Stimulated activated CD4-positive, alpha-beta T cell treated with anti-CD3 and anti-CD28 coated beads, TNF-alpha, amount 100 ng/mL, for 48 hours (primary cell): ENCODE data around the gene PRMT5.

Experiments used
- DNase-seq, 3 donors: peaks; one replicate each; pipeline ENCODE4 v3.0.0-alpha.2; 2020; ENCODE audit warnings: low read depth in 3 of 3

PRMT5 gene

DNA sequence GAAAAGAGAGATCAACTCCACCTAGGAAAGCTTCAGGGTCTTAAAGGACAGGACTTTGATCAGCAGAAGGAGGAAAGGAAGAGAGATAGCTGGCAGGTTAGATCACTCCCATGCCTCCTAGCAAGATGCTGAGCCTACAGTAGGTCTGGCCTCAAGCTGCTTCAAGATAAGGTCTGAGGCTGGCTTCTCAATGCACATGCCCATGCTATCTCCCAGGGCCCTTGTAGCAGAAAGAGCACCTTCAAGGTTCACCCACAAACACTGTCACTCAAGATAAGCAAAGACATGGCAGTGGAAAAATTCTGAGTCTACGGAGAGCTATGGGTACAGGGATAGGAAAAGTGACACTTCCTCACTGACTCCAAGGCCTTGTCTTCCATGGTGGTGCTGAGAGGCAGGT is 31.8 kb downstream of the PRMT5 start:
- DNase-seq, result no peak

DNA sequence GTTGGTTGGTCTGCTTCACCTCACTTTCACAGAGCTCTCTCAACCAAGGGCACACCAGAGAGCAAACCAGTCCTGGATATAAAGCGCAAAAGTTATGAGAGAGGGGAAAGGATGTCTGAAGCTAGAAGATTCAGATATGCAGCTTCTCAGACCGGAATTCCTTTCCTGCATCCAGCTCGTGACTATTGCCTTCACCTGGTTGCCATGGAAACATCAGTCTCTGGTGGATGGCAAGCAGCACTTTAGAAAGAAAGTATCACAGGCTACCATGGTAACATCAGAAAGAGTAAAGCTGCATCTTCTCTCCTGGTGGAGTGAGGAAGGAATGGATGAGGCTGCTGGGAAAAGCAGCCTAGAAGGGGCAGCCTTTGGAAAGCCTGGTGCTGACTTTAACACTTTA is 32.4 kb downstream of the PRMT5 start:
- no peak for DNase-seq

DNA sequence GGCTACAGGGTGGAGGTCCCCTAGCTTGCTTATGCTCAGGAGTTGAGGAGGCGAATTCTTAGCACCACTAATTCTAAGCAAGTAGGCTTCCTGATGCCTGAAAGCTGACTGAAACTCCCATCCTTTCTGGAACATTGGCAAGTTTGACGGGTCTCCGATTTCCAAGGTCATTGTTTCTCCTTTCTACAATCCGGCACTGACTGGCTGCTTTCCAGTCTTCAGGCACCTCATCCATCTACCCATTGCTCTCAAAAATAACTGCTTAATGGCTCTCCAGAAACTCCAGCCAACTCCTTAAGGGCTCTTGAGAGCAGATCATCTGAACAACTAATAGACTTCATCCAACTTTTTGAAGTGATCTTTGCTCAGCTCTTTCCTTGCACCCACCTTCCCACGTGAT is 32.8 kb downstream of the PRMT5 start:
- no peak for DNase-seq

DNA sequence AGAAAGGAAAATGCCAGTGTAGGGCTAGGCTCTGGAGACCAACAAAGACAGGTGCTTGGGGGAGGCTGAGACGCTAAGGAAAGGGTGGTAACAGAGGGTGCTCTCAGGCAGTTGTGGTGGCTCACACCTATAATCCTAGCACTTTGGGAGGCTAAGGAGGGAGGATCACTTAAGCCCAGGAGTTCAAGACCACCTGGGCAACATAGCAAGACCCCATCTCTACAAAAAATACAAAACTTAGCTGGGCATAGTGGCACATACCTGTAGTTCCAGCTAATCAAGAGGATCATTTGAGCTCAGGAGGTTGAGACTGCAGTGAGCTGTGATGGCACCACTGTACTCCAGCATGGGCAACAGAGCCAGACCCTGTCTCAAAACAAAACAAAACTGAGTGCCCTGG is 33.8 kb downstream of the PRMT5 start:
- DNase-seq, result no peak

DNA sequence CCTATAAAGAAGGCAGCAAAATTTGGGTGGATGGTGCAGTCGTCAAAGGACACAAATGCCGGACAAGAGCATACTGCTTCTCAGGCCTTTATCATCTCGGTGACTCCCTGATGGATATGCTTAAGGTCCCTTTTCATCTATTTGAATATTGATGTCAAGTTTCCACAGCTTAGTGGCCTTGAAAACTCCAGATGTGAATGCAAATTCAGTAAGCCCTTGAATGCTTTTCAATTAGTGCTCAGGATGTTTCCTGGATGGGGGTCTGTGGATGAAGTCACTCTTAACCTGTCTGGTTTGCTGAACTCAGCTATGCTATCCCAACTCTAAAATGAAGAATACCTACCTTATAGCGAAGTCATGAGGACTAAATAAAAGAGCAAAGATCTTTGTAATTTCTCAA is 35.5 kb downstream of the PRMT5 start:
- DNase-seq, result no peak

DNA sequence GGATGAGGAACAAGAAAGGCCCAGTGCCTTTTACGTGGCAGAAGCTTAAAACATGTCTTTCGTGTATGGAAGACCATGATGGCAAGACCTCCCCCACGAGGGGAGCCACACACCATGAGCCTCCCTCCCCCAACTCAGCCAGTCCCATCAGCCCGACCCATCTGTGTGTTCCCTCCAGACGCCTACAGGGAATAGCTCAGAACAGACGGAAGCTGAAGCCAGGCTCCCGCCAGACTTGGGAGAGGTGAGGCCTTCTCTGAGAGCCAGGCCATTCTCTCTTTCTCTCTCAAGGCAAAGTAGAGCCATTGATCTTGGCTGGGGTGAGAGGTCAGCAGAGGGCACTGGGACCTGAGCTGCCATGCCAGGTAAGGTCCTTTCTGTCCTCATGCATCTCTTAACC is 36.7 kb downstream of the PRMT5 start:
- DNase-seq, result no peak

DNA sequence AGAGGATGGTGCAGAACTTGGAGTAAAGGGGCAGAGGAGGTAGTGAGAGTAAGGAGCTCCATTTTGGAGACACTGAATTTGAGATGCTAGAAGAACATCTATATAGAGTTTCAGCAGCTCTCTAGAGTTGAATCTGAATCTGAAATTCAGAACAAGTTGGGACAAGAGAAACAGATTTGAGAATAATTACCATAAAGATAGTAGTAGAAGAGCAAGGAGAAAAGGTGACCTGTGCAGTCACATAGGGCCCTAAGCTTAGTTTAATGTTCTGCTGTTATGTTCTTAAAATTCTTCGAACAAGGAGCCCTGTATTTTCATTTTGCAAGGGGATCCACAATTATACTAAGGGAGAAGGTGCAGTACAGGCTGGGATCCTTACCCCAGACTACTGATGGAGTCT is 38.8 kb downstream of the PRMT5 start:
- no peak for DNase-seq

DNA sequence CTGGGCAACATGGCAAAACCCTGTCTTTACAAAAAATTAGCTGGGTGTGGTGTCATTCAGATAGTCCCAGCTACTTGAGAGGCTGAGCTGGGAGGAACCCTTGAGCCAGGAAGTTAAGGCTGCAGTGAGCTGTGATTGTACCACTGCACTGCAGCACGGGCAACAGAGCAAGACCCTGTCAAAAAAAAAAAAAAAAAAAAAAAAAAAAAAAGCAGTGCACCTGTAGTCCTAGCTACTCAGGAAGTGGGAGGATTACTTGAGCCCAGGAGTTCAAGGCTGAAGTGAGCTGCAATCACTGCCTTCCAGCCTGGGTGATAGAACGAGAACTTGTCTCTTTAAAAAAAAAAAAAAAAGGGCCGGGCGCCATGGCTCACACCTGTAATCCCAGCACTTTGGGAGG is 40.5 kb downstream of the PRMT5 start:
- DNase-seq, result no peak

DNA sequence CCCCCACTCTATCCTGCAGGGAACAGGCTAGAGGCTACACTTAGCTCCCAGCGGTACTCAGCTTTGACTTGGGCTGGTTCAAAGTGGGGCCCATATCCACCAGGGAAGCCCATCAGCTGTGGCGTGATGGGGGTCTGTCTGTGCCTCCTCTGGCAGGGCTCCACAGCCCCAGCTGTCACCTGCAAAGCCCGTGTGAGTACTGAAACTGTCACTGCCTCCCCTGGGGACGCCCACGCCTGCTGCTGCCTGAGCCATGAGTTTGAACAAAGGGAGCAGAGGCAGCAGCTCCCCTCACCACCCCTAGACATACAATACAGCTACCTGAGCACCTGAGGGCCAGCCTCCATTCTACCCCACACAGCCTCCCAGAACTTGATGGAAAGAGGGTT is 41.2 kb downstream of the PRMT5 start:
- DNase-seq, result peak in 1 of 3 donors; percentile 55

DNA sequence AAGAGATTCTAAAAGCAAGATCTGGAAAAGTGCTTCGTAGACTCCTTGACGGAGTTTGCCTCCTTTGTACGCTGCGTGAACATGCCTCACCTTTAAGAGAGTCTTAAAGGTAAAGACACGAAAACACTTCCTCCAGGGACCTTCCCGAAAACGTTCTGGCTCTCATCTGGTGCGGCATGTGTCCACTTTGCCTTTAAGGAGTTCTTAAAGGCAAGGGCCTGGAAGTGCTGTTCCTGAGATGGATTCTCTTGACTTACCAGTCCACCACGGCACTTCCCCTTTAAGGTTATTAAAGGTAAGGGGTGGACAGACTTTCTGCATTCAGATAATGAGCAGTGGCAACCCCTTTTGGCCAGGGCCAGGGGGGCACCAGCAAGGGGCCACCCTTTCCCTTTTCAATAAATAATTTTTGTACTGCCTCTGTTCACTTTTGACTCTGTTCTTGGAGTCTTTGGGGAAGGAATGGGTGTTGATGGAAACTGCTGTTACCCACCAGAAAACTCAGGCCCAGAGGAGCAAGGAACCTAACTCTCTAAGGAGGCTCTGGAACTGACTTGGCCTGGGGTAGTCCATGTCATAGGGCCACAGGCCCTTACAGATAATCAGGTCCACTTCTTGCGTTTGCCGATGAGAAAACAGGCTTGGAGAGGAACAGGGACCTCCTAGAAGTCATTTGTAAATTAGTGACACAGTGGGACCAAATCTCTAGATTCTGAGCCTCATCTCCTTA is 41.8 kb downstream of the PRMT5 start:
- no peak for DNase-seq

DNA sequence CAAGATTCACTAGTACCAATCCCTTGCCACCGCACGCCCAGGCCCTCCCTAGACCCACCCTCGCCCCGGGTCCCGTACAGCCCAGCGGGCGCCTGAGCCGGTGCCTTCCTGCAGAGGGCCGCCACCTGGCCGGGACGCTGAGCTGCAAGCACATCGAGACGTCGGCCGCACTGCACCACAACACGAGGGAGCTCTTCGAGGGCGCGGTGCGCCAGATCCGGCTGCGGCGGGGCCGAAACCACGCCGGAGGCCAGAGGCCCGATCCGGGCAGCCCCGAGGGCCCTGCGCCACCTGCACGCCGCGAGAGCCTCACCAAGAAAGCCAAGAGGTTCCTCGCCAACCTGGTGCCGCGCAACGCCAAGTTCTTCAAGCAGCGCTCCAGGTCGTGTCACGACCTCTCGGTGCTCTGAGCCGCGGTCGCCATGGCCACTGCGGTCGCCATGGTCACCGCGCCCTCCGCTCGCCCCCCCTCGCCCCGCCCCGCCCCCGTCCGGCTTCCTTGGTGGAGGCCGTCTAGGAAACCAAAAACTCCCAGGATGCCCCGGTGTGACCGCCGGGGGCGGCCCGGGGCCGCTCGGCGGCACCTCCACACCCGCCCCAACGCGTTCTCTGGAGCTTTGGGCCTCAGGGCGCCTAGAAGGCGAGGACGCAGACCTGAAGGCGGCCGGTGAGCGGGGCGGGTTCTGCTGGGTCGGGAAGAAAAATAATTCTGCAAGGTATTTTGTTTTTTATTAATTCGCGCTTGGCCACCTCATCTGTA is 42.5 kb downstream of the PRMT5 start:
- DNase-seq, result peak; percentile 39 to 65 (median 47)

DNA sequence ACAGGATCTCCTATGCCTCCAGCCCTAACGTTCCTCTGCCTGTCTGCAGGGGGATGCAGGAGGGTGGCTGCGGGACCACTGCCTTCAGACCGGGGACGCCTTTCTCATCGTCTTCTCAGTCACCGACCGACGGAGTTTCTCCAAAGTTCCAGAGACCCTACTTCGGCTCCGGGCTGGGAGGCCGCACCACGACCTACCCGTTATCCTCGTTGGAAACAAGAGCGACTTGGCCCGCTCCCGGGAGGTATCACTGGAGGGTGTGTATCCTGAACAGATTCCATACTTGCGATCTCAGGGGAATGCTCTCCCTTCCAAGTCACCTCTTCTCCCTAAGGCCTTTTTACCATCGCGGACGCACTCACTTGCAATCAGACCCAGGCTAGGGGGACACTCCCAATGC is 43.2 kb downstream of the PRMT5 start:
- no peak for DNase-seq

DNA sequence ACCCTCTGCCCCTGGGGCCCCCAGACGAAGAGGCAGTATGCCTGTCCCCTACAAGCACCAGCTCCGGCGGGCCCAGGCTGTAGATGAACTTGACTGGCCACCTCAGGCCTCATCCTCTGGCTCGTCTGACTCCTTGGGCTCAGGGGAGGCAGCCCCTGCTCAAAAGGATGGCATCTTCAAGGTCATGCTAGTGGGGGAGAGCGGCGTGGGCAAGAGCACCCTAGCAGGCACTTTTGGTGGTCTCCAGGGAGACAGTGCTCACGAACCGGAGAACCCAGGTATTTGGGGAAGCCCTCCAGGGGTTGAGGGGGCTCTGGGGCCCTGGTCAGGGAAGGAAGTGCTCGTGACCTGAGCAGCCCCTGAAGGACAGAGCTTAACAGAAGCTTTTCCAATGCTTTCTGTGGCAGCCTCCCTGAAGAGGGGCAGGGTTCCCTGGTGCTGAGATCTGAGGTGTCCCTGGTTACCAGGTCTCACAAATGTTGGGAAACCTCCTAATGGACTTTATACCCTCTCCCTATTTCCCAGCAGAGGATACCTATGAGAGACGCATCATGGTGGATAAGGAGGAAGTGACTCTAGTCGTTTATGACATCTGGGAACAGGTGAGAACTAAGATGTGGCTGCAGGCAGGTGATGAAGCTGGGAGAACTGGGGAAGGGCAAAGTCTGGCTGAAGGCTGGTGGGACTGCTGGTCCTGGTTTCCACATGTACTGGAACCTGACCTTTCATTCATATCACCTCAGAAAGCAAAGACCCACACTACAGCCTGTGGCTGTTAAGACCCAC is 44.2 kb downstream of the PRMT5 start:
- DNase-seq, result no peak

DNA sequence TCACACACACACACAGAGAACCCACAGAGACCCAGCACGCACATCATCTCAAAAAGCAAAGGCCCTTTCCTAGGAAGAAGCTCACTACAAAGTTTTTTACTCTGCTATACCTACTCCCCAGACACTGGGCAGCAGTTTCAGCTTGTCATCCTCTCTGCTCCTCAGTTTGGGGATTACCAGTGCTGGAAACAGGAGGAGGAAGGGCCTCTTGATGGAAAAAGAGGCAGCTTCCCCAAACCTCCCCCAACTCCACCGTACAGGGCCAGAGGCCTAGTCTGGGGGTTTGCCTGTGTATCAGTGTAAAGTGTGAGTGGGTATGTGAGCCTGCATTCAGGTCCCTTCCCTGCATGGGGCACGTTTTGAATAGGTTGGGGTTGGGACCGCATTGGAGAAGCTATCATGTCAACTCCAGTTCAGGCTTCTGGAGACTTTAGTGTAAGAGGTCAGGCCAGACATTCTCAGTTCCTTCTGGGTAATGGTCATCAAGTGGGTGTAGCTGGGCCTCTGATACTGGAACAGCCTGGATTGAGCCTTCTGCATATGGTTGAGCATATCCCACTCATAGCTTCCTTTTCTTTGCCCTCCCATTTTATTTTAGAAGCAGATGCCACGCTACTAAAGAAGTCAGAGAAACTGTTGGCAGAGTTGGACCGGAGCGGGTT is 45.0 kb downstream of the PRMT5 start:
- DNase-seq, result no peak

DNA sequence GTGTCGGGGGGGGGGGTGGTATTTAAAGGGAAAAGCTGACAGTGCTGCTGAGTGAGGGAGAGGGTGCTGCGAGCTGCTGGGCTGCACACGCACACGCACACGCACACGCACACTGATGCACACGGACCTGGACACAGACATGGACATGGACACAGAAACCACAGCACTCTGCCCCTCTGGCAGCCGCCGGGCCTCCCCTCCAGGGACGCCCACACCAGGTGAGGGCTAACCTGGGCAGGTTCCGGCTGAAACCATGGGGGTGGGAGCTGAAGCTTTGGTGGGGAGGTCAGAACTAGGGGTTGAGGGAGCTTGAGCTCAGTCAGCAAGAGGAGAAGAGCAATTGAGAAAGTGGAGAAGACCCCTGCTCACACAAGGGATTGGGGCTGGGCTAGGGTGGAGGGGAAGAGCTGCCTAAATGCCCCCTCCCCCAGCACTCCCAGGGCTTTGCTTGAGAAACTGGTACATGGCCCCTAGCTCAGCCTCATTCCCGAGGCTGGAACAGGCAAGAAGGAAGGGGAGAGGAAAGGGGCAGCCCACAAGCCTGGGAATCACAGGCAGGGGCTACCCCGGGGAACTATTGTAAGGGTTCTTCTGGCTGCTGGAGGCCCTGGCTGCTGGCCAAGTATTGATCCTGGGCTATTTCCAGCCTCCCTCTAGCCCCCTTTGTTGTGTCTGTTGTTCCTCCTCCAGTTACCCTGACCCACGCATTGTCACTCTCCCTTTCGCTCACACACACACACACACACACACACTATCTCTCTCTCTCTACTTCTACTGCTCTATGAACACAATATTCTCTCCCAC is 45.8 kb downstream of the PRMT5 start, which contains the start of gene REM2:
REM2 (plus strand) TSS at position 50 of the 804 bp plus-strand sequence; CDS start at position 116, 66 bp downstream.
- no peak for DNase-seq

DNA sequence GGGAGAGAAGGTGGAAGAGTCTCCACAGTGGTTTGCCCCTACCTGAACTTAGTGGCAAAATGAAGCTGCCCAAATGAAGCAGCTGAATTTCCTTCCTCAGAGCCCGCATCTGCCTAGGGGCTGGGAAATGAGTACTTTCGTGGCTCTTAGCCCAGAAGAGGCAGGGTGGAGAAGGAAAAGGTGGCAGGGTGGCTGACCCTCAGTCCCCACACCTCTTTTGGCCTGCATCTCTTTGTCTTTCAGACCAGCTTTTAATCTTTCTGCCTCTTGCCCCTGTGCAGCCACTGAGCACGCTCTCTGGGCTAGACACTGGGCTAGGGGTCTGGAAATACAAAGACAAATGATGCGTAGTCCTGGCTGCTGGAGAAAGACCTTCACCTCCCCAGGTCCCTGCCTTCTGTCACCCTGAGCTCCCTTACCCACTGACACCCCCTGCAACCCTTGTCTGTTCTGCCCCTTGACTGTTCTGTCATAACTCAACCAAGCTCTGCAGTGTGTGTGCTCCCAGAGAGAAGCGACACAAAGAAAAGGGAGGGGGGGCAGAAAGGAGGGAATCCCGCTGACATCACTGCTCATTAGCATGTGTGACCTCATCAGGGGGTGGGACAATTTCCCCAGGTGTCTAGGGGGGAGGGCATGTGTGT is 46.5 kb downstream of the PRMT5 start:
- DNase-seq, result no peak

DNA sequence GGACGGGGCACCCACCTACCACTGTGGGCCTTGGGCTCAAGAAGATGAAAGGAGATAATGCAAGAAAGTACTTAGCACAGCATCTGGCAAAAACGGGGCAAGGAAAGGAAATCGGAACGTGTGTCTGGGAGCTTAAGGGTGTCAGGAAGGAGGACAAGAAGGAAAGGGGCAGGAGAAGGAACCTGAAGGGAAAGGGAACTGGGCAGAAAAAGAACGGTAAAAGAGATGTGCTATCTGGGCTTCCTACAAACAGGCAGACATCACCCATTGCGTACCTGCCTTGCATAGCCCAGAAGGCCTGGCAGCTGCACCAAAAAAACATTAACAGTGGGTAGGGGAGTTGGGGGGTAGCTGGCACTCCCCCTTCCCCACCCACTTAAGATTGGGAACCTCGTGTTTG is 47.1 kb downstream of the PRMT5 start:
- DNase-seq, result no peak

DNA sequence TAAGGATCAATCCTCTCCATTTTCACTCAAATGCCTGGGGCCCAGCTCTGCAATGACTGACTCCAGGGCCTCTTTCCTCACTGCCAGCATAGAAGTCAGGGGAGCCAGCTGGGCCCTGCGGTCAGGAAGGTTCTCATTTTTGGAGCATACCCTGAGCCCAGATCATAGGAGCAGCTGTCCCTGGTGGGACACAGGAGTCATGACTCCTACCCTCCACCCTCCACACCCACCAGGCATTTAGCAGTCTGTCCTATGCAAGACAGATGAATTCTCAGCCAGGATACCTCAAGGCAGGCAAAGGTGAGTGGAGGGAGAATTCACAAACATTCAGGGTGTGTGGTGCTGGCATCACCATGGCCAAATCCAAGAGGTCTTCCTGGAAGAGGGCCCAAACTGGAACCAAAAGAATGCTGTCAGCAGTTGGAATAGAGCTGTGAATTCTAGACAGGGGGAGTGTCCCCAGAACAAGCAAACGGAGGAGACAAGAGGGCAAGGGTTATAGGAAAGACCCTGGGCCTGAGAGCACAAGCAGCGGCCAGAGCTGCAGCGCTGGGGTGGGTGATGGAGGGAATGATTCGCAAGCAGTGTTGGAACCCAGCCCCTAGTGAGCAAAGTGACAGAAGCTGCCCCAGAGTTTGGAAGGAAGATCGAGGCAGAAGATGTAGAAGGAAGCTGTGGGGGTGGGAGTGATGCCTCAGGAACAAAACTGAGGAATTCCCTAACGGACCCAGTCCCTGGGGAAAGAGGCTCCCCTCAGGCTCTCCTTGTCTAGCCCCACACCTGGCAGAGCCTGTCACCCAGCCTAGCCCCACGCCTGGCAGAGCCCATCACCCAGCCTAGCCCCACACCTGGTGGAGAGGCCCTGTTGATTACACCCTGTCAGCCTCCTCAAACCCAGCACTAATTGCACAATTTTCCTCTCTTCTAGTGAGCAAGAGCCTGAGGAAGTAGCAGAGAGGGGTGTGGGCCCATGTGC is 50.6 kb downstream of the PRMT5 start:
- no peak for DNase-seq

DNA sequence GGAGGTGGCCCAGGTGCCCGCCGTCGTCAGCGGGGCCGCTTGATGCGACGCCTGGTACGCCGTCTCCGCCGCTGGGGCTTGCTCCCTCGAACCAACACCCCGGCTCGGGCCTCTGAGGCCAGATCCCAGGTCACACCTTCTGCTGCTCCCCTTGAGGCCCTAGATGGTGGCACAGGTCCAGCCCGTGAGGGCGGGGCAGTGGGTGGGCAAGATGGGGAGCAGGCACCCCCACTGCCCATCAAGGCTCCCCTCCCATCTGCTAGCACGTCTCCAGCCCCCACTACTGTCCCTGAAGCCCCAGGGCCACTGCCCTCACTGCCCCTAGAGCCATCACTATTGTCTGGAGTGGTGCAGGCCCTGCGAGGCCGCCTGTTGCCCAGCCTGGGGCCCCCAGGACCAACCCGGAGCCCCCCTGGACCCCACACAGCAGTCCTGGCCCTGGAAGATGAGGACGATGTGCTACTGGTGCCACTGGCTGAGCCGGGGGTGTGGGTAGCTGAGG is 52.1 kb downstream of the PRMT5 start:
- DNase-seq, result no peak
